ENCODE results near the gene SLC39A13.
A peak's percentile ranks its signal among the peaks of the same experiment; 100 is the strongest.

Gene SLC39A13

DNA sequence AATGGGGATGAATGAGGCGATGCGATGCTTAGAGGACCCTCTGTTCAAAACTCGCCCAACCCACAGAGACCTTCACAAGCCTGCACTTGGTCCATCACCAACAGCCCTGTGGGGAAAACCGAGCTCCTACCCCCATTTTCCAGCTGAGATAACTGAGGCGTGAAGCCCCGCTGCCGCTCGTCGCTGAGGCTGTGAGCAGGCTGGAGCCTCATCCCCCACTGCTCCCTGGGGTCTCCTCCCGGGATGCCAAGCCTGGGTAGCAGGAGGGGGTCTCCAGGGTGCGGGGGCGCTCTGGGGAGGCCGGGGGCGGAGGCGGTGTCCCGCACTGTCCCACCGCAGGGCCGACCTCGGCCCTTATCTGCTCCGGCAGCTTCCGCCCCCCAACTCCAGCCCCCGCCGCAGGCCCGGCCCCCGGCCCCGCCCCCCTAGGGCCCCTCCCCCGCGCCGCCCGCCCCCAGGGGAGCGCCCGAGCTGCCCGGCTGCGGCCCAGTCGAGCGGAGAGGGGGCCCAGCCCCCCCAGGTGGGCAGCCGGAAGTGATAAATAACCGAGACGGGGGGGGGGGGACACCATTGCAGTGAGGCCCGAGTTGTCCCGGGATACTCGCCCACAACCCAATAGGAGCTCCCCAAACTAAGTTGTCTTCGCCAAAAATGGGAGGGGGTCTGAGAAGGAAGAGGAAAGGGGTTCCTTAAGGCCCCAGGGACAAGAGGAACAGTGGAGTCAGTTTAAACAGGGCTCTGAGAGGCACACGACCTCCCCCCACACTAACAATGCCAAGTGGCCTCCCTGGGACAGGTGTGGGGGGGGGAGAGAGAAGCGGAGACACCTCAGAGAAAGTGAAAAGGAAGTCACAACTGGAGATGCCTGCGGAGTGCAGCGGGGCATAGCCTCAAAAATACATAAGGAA is 8.3 kb upstream of the SLC39A13 start:
- peak in 1 of 58 donors; percentile 35 for DNase-seq

DNA sequence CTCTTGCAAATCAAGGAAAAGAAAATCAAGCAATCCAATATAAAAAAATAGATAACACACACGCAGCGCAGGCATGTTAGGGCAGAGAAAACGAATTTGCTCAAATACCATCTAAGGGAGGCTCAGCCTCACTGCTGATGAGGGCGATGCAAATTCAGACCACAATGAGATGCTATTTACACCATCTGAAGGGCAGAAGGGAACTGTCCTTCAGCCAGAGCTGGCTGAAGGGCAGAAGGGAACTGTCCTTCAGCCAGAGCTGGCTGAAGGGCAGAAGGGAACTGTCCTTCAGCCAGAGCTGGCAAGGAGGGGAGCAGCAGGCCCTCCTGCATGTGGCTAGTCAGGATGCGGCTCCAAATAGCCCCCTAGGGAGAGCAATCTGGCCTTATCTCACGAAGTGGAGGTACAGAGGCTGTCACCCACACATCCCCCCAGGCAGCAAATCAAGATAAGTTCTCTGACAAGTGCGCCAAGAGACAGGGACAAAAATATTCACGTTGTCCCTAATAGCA is 7.6 kb upstream of the SLC39A13 start:
- DNase-seq, result no peak

DNA sequence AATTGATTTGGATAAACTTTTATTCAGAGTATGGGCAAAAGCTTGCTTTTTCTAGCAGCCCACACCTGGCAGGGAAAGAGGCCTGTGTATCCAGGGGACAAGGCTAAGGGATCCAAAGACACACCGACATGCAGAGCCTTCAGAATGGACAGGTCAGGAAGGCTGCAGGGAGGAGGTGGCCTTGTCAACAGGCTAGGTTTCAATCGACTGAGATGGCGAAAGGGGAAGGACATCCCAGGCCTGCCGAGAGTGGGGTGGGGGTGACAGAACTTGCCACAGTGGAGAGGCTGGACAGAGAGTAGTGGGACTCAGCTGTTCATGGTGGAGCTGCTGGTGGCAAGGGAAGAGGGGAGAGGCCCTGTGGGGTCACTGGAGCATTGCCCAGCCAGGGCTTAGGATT is 5.3 kb upstream of the SLC39A13 start:
- DNase-seq, result no peak

DNA sequence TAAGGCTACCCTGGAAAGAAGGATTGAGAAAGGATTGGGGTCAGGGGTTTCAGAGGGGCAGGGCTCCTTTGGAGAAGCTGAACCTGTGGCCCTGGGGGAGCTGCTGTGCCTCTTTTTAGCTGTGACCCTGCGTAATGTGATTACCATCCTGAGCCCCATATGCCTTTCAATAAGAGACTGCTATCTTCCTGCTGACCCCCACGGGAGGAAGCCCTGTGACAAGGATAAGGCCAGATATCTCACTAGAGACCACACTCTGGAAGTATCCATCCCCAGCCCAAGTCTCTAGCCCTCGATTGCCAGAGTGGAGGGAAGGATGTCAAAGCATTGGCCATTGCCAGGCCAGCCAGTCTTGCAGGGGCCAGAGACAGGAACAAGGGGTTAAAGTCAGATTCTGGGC is 4.8 kb upstream of the SLC39A13 start:
- DNase-seq, result no peak

DNA sequence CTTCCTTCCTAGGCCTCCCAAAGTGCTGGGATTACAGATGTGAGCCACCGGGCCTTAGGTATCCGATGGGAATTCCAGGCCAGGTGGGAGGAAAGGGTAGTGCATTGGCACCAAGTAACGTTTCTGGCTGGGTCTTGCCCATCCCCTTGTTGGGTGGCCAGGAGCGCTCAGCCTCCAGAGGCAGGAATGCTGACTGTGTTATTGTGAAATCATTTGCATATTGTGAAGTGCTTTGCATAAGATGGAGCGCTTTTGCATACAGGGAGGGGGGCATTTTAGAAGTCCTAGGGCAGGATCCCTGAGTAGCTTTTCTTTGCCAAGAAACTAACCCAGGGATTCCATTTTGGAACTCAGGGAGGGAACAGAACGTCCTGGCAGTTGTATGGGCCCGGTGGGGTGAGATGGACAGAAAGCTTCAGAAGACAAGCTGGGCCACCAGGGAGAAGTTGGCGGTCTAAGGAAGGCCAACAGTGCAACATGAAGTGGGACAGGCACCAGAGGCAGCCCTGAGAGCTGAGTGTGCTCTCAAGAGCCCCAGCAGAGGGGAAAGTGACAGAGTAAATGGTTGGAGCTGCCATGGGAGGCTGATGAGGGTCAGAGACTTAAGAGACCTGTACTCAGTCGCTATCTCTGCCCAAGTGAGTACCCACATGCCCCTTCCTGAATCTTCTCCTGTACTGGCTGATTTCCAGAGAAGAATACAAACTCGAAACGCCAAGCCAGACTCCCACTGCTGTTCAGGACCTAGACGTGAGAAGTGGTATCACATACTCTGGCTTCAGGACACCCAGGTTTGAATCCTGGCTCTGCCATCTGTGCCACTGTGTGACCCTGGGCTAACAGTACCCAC is 1.3 kb upstream of the SLC39A13 start:
- peak in 6 of 58 donors; percentile 29 to 56 (median 34) for DNase-seq

DNA sequence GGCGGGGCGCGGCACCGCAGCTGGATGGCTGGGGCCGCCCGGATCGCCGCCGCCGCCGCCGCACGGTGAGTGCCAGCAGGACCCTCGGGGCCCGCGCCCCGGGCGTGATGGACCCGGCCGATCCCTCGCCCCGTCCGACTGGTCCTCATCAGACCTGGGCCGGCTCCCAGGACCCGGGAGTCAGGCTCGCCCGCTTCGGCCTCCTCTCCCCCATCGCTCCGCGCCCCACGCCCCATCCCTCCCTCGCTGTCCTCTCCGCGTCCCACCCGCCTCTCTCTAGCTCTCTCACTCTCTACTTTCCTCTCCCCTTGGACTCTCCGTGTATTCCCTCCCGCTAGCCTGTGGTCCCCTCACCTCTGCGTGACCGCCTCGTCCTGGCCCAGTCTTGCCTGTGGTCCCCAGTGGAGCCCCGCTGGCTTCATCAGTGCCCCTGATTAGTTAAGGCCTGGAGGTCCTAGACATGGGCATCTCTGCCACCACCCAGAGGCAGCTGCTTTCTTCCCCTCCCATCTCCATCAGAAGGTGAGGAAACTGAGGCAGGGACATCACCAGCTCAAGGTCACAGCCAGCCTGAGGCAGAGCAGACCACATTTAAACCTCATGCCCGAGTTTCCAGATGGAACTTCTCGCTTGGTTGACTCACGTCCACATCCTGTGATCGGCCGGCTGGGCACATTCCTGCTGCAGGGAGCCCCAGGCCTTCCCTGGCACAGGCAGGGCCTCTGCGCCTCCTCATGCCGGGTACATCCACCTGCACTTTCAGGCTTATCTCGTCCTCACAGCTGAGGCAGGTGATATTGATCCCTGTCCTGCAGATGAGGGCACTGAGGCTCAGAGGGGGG is 429 bp downstream of the SLC39A13 start:
- DNase-seq, result peak in 9 of 58 donors; percentile 26 to 70 (median 64)

DNA sequence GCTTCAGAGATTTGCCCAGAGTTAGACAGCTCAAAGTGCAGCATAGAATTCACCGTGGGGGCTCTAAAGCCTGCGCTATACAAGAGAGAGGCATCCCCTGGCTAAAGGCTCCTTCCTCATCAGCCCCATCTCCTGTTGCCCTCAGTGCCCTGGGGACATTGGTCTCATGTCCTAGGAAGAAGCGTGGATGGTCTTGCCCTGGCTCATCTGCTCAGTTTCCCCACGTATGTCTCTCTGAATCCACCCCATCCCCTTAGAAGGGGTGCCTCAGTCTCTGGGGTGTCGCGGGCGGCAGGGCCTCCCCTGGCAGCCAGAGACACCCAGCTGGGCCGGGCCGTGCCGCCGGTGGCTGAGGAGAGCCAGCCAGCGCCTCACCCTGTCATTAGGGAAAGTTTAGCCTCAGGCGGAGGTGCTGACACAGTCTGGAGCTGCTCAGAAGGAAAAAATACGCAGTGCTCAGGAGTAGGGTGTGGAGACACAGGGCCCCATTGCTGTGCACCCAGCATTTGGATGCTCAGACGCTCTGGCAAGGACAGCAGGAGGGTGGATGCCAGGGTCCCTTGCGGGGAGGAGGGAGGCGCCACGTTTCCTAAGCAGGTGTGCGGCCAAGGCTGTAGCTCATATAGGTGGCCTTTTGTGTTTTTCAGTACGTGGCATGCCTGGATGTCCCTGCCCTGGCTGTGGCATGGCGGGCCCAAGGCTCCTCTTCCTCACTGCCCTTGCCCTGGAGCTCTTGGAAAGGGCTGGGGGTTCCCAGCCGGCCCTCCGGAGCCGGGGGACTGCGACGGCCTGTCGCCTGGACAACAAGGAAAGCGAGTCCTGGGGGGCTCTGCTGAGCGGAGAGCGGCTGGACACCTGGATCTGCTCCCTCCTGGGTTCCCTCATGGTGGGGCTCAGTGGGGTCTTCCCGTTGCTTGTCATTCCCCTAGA is 1.3 kb downstream of the SLC39A13 start:
- no peak for DNase-seq

DNA sequence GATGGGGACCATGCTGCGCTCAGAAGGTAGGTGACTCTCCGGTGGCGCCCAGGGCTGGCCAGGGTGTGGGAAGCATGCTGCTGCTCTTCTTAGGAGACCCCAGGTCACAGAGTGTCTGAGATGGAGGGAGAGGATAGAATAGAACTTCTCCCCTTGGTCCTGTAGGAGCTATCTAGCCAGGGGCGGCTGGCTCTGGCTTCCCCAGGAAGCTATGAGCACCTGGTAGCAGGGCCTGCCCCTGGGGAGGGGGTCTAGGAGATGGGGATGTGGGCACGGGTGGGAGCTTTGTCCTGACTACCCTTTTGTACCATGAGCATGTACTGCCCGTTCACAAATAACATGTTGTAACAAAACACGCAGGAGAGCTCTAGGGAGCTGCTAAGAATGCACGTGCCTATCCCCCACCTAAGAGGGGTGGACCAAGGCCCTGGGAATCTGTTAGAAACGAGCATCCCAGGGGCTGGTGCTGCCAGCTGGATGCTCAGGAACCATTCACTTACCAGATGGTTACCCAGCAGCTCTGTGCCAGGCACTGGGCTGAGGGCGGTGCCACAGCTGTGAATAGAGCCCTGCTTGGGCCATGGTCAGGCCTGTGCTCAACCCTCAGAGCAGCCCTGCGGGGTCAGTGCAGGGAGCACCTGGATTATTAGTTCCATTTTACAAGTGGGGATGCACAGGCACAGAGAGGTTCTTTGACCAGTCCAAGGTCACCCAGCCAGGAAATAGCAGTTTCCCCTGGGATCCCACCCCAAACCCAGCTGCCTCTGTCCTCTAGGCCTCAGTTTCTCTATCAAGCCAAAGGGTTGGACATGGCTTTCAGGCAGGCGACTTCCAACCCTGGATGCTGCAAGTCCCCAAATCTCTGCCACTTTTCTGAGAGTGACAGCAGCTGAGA is 2.2 kb downstream of the SLC39A13 start:
- no peak for DNase-seq

DNA sequence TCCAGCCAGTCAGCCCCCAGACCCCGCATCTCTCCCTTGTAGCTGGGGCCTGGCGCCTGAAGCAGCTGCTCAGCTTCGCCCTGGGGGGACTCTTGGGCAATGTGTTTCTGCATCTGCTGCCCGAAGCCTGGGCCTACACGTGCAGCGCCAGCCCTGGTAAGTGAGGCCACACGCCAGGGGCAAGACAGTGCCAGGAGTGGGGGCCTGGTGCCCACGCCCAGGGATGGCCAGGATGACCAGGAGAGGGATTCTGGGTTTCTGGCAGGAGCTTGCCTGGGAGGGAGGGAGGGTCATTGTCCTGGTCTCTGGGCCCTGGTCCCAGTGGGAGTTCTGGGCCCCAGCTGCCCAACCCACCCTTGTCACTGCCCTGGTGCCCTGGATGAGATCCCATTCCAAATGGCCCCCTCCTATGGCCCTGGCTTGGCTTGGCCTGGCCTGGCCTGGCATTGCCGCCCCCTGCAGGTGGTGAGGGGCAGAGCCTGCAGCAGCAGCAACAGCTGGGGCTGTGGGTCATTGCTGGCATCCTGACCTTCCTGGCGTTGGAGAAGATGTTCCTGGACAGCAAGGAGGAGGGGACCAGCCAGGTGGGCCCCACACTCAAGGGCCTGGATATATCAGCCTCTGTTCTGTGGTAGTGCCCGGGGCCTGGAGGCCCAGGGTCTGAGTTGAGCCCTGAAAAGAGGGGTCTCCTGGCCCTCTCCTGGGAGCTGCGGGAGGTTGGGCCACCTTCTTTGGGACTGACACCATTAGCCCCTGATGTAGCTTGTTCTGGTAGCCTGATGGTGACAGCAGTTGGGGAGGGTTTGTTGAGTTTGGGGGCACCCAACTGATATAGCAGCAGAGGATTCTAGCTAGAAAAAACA is 3.7 kb downstream of the SLC39A13 start:
- DNase-seq, result peak in 25 of 58 donors; percentile 16 to 65 (median 48)

DNA sequence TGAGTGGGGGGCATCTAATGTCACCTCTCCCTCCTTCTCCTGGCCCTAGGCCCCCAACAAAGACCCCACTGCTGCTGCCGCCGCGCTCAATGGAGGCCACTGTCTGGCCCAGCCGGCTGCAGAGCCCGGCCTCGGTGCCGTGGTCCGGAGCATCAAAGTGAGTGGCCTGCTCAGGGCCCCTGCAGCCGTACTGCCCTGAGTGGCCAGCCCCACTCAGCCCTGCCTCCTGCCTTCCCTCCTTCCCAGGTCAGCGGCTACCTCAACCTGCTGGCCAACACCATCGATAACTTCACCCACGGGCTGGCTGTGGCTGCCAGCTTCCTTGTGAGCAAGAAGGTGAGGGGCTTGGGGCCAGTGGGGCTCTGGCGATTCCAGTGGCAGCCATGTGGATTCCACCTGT is 5.0 kb downstream of the SLC39A13 start:
- no peak for DNase-seq

DNA sequence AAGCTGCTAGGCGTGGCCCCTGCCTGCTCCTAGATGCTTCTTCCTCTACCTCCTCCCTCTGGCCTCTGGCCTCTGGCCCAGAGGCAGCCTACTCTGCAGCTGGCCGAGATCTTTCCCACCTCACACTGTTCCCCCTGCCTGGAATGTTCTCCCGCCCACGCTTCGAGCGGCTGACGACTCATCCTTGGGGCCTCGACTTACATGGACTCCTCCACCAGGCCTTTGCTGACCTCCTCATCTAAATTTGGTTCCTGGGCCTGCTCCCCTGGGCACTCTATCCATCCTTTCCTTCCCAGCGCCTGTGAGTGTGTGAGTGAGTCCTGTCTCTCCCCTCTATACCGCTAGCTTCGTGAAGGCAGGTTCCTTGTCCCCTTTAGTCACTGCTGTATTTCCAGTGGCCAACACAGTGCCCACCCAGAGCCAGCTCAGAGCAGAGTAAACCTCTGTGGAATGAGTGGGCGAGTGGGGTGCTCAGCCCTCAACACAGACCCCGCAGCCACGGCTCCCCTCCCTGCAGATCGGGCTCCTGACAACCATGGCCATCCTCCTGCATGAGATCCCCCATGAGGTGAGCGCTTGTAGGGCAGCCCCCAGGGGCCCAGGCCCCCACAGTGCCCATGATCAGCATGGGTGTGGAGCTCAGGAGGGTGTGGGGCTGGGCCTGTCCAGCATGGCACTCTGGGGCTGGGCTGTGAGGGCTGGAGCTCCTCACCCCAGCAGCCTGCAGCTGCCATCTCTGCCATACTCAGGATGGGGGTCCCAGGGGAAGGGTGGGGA is 5.7 kb downstream of the SLC39A13 start:
- DNase-seq, result peak in 1 of 58 donors; percentile 37

DNA sequence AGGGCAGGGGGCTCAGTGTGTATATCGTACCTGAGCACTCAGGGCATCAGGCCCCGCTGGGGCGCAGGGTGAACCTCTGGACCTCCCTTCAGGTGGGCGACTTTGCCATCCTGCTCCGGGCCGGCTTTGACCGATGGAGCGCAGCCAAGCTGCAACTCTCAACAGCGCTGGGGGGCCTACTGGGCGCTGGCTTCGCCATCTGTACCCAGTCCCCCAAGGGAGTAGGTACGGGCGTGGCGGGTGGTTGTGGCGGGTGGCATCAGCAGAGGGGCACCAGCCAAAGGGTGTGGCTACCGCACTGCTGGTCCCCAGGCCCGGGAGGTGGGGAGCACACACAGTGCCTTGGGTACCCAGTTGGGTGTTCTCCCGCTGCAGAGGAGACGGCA is 6.3 kb downstream of the SLC39A13 start:
- no peak for DNase-seq

DNA sequence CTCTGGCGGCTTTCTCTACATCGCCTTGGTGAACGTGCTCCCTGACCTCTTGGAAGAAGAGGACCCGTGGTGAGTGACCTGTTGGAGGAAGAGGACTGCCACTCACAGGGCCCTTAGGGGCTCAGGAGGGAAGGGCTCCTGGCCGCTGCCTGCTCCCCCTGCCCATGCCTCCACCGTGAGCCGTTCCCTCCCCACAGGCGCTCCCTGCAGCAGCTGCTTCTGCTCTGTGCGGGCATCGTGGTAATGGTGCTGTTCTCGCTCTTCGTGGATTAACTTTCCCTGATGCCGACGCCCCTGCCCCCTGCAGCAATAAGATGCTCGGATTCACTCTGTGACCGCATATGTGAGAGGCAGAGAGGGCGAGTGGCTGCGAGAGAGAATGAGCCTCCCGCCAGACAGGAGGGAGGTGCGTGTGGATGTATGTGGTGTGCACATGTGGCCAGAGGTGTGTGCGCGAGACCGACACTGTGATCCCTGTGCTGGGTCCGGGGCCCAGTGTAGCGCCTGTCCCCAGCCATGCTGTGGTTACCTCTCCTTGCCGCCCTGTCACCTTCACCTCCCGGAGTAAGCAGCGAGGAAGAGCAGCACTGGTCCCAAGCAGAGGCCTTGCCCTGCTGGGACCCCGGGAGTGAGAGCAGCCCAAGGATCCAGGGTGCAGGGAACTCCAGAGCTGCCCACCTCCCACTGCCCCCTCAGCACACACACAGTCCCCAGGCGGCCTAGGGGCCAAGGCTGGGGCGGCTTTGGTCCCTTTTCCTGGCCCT is 6.9 kb downstream of the SLC39A13 start:
- no peak for DNase-seq

DNA sequence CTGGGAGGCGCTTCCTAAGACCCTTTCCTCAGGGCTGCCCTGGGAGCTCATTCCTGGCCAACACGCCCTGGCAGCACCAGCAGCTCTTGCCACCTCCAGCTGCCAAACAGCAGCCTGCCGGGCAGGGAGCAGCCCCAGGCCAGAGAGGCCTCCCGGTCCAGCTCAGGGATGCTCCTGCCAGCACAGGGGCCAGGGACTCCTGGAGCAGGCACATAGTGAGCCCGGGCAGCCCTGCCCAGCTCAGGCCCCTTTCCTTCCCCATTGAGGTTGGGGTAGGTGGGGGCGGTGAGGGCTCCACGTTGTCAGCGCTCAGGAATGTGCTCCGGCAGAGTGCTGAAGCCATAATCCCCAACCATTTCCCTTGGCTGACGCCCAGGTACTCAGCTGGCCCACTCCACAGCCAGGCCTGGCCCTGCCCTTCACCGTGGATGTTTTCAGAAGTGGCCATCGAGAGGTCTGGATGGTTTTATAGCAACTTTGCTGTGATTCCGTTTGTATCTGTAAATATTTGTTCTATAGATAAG is 7.6 kb downstream of the SLC39A13 start:
- DNase-seq, result peak in 4 of 58 donors; percentile 28 to 56 (median 46)

DNA sequence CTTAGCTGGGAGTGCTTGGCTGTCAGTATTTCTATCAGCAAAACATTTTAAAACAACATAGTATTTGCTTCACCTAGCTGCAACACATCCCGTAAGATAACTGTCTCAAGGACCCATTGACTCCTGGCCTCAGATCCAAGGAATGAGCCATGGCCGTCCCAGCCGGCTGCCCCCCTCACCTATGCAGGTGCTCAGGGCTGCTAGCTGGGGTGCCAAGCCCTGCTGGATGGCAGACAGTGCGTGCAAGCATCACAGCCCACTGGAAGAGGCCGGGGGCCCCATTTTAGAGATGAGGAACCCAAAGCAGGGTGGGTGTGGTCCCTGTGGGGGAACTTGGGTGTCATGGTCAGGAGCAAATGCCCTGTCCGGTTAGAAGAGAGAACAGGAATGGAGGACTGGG is 9.3 kb downstream of the SLC39A13 start:
- DNase-seq, result no peak
